HG03025 (cell line): ENCODE results near the gene LRCH3.
"Not testable (repeated sequence)": the region's sequence is repeated elsewhere in the genome, so short reads cannot be mapped to it uniquely, and the experiment has no call there.

Experiments
- ATAC-seq: cut with Tn5 transposase; IDR thresholded peaks from one replicate; pipeline ENCODE4 v1.9.1; 2021; ENCODE audit warnings: mild to moderate bottlenecking, moderate library complexity; ENCODE audit not compliant: unreplicated experiment, low FRiP score

The LRCH3 gene

DNA sequence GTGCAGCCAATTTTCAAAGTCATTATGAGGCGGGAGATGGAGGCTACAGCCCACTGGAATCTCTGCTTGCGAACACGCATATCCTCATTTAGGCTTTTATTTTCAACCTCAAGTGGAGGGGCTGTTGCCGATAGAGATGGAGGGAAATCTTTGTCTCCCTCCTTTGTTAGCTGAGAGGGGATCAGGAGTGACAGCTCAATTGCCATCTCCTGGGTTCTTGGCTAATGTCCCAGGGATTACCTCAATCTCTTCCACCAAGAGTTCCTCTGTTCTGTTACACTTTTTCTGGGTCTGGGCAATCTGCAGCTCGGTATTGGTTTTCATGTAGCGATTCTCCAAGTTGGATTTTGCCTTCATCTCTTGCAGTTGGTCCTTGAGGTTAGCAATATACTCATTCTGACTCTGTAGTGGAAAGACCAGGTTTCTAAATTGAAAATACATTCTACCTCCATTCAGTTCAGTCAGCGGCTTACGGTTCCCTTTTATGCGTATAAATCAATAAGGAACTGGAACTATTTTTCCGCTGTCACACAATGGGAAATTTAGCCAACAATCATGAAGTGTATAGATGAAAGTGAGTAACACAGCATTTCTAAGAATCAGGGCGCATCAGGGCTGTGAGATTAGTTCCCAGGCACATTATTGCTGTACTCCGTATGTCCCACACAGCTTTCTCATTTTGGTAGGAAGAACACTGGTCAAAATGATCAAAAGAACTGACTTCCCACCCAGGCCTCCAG, 122.8 kb downstream of the LRCH3 start:
- ATAC-seq = no peak

DNA sequence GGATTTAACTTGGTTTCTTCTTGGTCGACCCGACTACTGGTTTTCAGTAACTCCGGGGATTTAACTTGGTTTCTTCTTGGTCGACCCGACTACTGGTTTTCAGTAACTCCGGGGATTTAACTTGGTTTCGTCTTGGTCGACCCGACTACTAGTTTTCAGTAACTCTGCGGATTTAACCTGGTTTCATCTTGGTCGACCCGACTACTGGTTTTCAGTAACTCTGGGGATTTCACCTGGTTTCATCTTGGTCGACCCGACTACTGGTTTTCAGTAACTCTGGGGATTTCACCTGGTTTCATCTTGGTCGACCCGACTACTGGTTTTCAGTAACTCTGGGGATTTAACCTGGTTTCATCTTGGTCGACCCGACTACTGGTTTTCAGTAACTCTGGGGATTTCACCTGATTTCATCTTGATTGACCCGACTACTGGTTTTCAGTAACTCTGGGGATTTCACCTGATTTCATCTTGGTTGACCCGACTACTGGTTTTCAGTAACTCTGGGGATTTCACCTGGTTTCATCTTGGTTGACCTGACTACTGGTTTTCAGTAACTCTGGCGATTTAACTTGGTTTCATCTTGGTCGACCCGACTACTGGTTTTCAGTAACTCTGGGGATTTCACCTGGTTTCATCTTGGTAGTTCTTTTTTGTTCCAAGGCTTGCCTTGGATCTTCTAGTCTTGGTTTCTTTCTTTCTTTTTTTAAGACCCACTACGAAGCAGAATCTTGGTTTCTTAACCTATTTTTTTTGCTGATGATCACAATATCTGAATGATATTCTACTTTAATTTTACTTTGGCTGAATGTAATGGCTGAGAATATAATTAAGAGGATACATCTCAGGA, 130.6 kb downstream of the LRCH3 start:
- not testable (repeated sequence) for ATAC-seq

DNA sequence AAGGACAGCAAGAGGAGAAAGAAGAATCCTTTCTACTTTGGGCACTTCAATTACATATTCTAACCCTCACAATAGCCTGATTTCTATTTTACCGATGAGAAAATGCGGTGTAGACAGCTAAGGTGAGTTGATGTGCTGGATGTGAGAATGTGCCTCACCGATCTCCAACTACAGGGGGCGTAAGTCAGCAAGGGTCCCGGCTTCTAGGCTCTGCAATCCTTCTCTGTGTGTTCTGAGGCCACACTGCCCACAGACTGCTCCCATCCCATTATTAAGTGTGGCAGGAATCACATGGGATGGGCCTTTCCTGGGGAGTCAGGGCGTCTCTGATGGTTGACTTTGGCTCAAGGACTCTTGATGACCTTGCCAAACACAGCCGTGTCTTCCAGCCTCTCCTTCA, 135.4 kb downstream of the LRCH3 start:
- ATAC-seq = no peak

DNA sequence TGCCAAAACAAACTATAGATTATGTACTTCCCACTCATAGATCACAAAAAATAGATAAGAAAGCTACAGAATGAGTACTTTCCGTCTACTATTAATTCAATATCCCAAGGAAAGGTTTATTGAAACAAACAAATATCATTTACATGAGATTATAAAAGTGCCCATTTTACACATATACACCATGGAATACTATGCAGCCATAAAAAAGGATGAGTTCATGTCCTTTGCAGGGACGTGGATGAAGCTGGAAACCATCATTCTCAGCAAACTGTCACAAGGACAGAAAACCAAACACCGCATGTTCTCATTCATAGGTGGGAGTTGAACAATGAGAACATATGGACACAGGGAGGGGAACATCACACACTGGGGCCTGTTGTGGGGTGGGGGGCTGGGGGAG, 136.5 kb downstream of the LRCH3 start:
- not testable (repeated sequence) for ATAC-seq

DNA sequence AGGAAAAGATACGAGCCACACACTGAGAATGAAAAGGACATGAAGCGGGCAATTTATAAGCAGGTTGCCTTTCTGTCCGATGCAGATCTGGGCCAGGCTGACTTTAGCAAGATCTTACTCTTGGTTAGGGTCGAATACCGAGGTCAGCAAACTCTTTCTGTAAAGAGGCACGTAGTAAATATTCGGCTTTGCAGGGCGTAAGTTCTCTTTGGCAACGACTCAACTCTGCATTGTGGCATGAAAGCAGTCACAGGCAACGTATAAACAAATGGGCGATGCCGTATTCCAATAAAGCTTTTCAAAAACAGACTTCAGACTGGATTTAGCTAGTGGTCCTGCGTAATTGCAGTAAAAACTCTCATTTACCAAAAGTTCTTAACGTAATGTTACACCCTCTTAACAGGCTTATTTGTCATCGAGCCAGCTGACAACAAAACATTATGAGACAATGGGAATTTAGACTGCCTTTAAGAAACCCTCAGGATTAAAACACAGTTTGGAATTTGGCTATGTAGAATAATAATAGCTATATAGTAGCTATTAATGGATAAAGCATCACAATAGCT, 145.8 kb downstream of the LRCH3 start:
- no peak for ATAC-seq
